T-helper 2 cell treated with Interferon-gamma antibody and Interleukin-4, amounts not matched to agents 5 μg/mL and 100 μg/mL, for 36 hours (primary cell): ENCODE measurements around the gene TTC28.

Source experiments
- DNase-seq: peaks from one replicate; pipeline ENCODE4 v3.0.0; 2021; ENCODE audit warnings: low spot score
- H3K27ac Mint-ChIP-seq: one replicate; pipeline ENCODE4 v1.8.0; 2021; ENCODE audit warnings: mild to moderate bottlenecking, mixed read lengths
- H3K27me3 Mint-ChIP-seq: one replicate; pipeline ENCODE4 v1.8.0; 2021; ENCODE audit warnings: low read depth, mixed read lengths
- H3K36me3 Mint-ChIP-seq: one replicate; pipeline ENCODE4 v1.8.0; 2021; ENCODE audit warnings: low read depth, mixed read lengths
- H3K4me1 Mint-ChIP-seq: one replicate; pipeline ENCODE4 v1.8.0; 2021; ENCODE audit warnings: low read depth, mixed read lengths
- H3K4me3 Mint-ChIP-seq: one replicate; pipeline ENCODE4 v1.8.0; 2022; ENCODE audit warnings: mild to moderate bottlenecking, moderate library complexity, mixed read lengths
- H3K9me3 Mint-ChIP-seq: one replicate; pipeline ENCODE4 v1.8.0; 2021; ENCODE audit warnings: mixed read lengths

TTC28 gene

GRCh38 chr22:27962268-27963044 is 717.2 kb downstream of the TTC28 start:
- H3K9me3 Mint-ChIP-seq, result no peaks in the 10 kb centered on the region
- no peak for DNase-seq
- no peaks in the 10 kb centered on the region for H3K27me3 Mint-ChIP-seq
- H3K36me3 Mint-ChIP-seq, result peaks cover 1% of the 10 kb centered on the region
- H3K4me1 Mint-ChIP-seq, result no peaks in the 10 kb centered on the region
- no peak overlapping the region for H3K27ac Mint-ChIP-seq
- no peak overlapping the region for H3K4me3 Mint-ChIP-seq

- Mint-ChIP-seq H3K36me3 (peaks cover 1% of the 10 kb centered on the region), H3K27me3 (no peaks in the 10 kb centered on the region), H3K9me3 (no peaks in the 10 kb centered on the region), H3K27ac (no peak overlapping the region), H3K4me1 (no peaks in the 10 kb centered on the region), H3K4me3 (no peak overlapping the region)
- DNase-seq, result no peak
Measured at GRCh38 chr22:27961680-27962079, 718.0 kb downstream of the TTC28 start.

GRCh38 chr22:27961182-27961581 is 718.5 kb downstream of the TTC28 start:
- DNase-seq, result no peak
- Mint-ChIP-seq H3K9me3 (no peaks in the 10 kb centered on the region), H3K4me1 (no peaks in the 10 kb centered on the region), H3K36me3 (peaks cover 1% of the 10 kb centered on the region), H3K27ac (no peak overlapping the region), H3K4me3 (no peak overlapping the region), H3K27me3 (no peaks in the 10 kb centered on the region)

- peaks cover 1% of the 10 kb centered on the region for H3K36me3 Mint-ChIP-seq
- DNase-seq, result no peak
- H3K27me3 Mint-ChIP-seq, result no peaks in the 10 kb centered on the region
- no peak overlapping the region for H3K4me3 Mint-ChIP-seq
- no peaks in the 10 kb centered on the region for H3K4me1 Mint-ChIP-seq
- no peaks in the 10 kb centered on the region for H3K9me3 Mint-ChIP-seq
- H3K27ac Mint-ChIP-seq, result no peak overlapping the region
Measured at GRCh38 chr22:27959335-27960090, 720.1 kb downstream of the TTC28 start.

DNA sequence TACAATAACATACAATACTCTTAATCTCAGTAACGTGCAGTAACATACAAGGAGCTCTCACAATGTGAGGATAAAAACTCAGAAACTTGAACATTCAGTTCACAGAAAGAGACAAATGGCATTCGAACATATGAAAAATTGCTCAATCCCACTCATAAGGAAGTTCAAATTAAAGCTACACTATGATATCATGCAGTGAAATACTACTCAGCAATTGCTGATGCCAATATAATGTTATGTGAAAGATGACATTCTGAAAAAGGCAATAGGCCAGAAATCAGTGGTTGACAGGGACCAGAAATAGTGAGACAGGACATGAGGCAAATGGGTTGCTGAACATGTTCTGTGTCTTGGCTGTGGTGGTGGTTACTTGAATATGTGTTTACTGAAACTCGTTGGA is 726.9 kb downstream of the TTC28 start:
- no peak overlapping the region for H3K4me3 Mint-ChIP-seq
- no peak overlapping the region for H3K27ac Mint-ChIP-seq
- peaks cover 3% of the 10 kb centered on the region for H3K36me3 Mint-ChIP-seq
- no peaks in the 10 kb centered on the region for H3K9me3 Mint-ChIP-seq
- H3K4me1 Mint-ChIP-seq, result no peaks in the 10 kb centered on the region
- H3K27me3 Mint-ChIP-seq, result no peaks in the 10 kb centered on the region
- DNase-seq, result no peak

- Mint-ChIP-seq H3K36me3 (peaks cover 2% of the 10 kb centered on the region), H3K4me1 (no peaks in the 10 kb centered on the region), H3K4me3 (no peak overlapping the region), H3K27ac (no peak overlapping the region), H3K9me3 (no peaks in the 10 kb centered on the region), H3K27me3 (no peaks in the 10 kb centered on the region)
- no peak for DNase-seq
Measured at GRCh38 chr22:27952091-27952490, 727.5 kb downstream of the TTC28 start.

DNA sequence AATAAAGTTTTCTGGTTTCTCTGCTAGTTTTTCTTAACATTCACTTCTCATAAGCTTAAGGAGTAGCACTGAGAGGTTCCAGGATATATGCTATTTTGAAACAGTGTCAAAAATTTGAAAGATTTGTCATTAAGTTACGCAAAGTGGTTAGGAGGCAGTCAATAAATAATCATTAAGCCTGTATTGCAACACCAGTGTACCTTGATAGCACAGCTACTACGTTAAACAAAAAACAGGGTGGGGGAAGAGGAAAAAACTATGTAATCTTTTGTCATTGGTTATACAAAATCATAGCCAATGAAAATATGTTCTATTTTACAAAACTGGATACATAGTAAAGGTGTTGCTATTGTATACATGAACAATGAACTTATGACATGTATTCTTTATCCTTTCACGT is 730.2 kb downstream of the TTC28 start:
- Mint-ChIP-seq H3K27me3 (no peaks in the 10 kb centered on the region), H3K36me3 (peaks cover 2% of the 10 kb centered on the region), H3K4me1 (peaks cover 3% of the 10 kb centered on the region), H3K4me3 (no peak overlapping the region), H3K27ac (no peak overlapping the region), H3K9me3 (no peaks in the 10 kb centered on the region)
- DNase-seq, result no peak

- Mint-ChIP-seq H3K4me3 (no peak overlapping the region), H3K27me3 (no peaks in the 10 kb centered on the region), H3K36me3 (peaks cover 3% of the 10 kb centered on the region), H3K27ac (no peak overlapping the region), H3K9me3 (no peaks in the 10 kb centered on the region), H3K4me1 (peaks cover 6% of the 10 kb centered on the region)
- no peak for DNase-seq
Measured at GRCh38 chr22:27948569-27948968, 731.1 kb downstream of the TTC28 start.

GRCh38 chr22:27947448-27947847 is 732.2 kb downstream of the TTC28 start:
- Mint-ChIP-seq H3K27me3 (no peaks in the 10 kb centered on the region), H3K4me3 (no peak overlapping the region), H3K9me3 (no peaks in the 10 kb centered on the region), H3K27ac (no peak overlapping the region), H3K4me1 (peaks cover 6% of the 10 kb centered on the region), H3K36me3 (peaks cover 3% of the 10 kb centered on the region)
- no peak for DNase-seq

DNA sequence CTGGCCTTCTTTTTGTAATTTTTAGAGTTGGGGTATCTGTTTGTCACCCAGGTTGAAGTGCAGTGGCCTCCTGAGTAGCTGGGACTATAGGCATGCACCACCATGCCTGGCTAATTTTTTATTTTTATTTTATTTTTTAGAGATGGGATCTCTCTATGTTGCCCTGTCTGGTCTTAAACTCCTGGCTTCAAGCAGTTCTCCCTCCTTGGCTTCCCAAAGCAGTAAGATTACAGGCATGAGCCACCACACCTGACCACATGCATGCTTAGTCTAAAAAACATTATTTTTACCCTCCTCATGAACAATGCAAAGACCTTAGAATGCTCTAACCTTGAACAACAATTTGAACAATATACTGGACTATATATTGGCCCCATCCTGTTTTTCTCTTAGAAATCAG is 738.5 kb downstream of the TTC28 start:
- Mint-ChIP-seq H3K4me3 (no peak overlapping the region), H3K36me3 (peaks cover 5% of the 10 kb centered on the region), H3K27ac (no peak overlapping the region), H3K9me3 (no peaks in the 10 kb centered on the region), H3K4me1 (peaks cover 6% of the 10 kb centered on the region), H3K27me3 (no peaks in the 10 kb centered on the region)
- DNase-seq, result no peak

DNA sequence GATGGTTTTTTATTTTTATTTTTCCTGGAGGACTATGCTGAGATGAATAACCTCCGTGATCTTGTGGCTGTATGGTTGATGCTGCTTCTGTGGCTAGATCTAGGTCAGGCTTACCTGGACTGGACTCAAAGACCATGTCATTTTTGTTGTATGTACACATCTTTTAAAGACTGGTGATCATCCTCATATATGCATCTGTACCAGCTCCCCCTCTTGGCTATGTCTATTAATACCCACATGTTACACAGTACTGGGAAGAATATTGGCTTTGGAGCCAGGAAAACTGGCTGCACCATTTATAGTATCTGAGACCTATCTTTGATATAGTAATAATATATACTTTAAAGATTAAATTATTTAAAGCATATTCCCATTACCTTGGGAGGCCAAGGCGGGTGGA is 742.2 kb downstream of the TTC28 start:
- H3K4me1 Mint-ChIP-seq, result no peaks in the 10 kb centered on the region
- no peaks in the 10 kb centered on the region for H3K27me3 Mint-ChIP-seq
- no peaks in the 10 kb centered on the region for H3K9me3 Mint-ChIP-seq
- DNase-seq, result no peak
- no peak overlapping the region for H3K4me3 Mint-ChIP-seq
- no peak overlapping the region for H3K27ac Mint-ChIP-seq
- peaks cover 7% of the 10 kb centered on the region for H3K36me3 Mint-ChIP-seq

- no peak for DNase-seq
- Mint-ChIP-seq H3K4me3 (no peak overlapping the region), H3K27ac (no peak overlapping the region), H3K36me3 (peaks cover 6% of the 10 kb centered on the region), H3K27me3 (no peaks in the 10 kb centered on the region), H3K9me3 (no peaks in the 10 kb centered on the region), H3K4me1 (no peaks in the 10 kb centered on the region)
Measured at GRCh38 chr22:27935897-27936296, 743.7 kb downstream of the TTC28 start.

GRCh38 chr22:27934069-27934468 is 745.6 kb downstream of the TTC28 start:
- no peaks in the 10 kb centered on the region for H3K4me1 Mint-ChIP-seq
- DNase-seq, result no peak
- no peak overlapping the region for H3K4me3 Mint-ChIP-seq
- H3K36me3 Mint-ChIP-seq, result peaks cover 6% of the 10 kb centered on the region
- no peak overlapping the region for H3K27ac Mint-ChIP-seq
- no peaks in the 10 kb centered on the region for H3K27me3 Mint-ChIP-seq
- H3K9me3 Mint-ChIP-seq, result no peaks in the 10 kb centered on the region

DNA sequence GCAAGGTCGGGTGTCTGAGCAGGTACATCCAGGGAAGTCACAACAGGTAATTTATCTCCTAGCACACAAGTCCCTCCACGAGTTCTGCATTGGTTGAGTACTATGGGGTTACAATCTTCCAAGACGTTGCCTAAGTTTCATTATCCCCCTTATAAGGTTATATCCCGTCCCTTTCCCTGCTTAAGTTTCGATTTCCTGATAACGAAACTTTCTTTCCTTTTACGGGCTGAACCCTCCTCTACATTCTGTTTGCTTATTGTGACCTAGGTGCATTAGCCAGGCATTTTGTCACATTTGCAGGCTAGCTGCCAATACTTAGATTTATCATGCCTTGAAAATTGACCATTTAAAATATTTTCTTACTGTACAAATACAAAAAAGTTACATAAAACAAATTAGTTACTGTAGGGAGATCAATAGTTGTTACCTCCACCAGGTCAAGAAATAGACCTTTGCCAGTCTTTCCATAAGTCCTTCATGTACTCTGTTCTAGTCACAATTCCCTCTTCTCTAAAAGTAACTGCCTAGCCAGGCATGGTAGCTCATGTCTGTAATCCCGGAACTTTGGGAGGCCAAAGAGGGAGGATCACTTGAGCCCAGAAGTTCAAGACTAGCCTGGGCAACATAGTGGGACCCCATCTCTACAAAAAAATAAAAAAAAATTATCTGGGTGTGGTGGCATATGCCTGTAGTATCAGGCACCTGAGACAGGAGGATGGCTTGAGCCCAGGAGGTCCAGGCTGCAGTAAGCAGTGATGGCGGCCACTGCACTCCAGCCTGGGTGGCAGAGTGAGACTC is 746.3 kb downstream of the TTC28 start:
- no peak for DNase-seq
- Mint-ChIP-seq H3K4me3 (no peak overlapping the region), H3K27ac (no peak overlapping the region), H3K4me1 (no peaks in the 10 kb centered on the region), H3K27me3 (no peaks in the 10 kb centered on the region), H3K9me3 (no peaks in the 10 kb centered on the region), H3K36me3 (peaks cover 6% of the 10 kb centered on the region)
